Measurements from ENCODE around the gene PLXDC2.

Gene PLXDC2

DNA sequence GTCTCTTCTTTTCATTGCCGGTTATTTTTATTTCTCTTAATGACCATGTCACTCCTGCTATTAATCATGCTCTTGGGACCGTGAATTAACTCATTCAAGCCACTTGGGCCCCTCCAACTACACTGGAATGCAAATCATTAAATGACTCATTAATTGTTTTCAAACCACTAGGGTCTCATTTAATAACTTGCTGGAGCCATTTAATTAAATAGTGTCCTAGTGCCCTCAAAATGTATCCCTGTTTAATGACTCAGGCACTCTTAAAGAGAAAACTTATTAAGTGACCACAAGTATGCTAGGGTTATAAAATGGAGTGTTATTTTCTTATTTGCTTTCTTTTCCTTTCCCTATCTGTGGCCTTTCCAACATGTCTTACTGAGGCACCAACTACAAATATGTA is 73.0 kb downstream of the PLXDC2 start:
- Histone ChIP-seq H3K27me3 (ENCODE audit: insufficient read depth, low read length) (no peaks in the 10 kb centered on the region), H3K4me1 (ENCODE audit: insufficient read depth, low read length) (peaks cover 30% of the 10 kb centered on the region), H3K9me3 (ENCODE audit: insufficient read depth, low read depth, low read length) (no peaks in the 10 kb centered on the region), H3K9ac (ENCODE audit: low read depth, low read length) (no peak overlapping the region), H3K36me3 (ENCODE audit: insufficient read depth, low read length) (no peaks in the 10 kb centered on the region), H3K27ac (ENCODE audit: low read depth, low read length) (no peak overlapping the region), H3K4me3 (ENCODE audit: low read length) (no peak overlapping the region)
- WGBS: 93% methylated on average over 2 of the region's 2 CpGs

DNA sequence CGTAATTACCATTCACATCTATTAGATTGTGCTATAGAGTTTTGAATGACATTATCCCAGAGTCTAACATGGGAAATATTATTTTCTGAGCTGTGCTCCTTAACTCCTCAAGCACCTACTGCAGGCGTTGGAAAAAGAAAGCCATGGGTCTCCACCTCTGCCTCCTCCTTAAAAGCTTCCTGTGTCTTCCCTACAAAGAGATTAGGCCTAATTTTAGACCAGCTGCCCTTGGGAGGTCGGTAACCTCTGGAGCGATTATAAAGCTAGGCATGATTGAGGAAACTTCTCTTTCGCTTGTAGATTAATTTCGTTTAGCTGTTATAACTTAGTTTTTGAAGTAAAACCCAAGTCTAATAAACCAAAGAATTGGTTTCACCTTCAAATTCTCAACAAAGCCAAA is 75.2 kb downstream of the PLXDC2 start:
- H3K4me3 ChIP-seq (ENCODE audit: low read length): no peak overlapping the region
- H3K4me1 ChIP-seq (ENCODE audit: insufficient read depth, low read length): peaks cover 30% of the 10 kb centered on the region
- no peak overlapping the region for H3K9ac ChIP-seq (ENCODE audit: low read depth, low read length)
- 89% methylated on average over 6 of the region's 6 CpGs for WGBS
- H3K9me3 ChIP-seq (ENCODE audit: insufficient read depth, low read depth, low read length): no peaks in the 10 kb centered on the region
- H3K27me3 ChIP-seq (ENCODE audit: insufficient read depth, low read length): no peaks in the 10 kb centered on the region
- no peaks in the 10 kb centered on the region for H3K36me3 ChIP-seq (ENCODE audit: insufficient read depth, low read length)
- H3K27ac ChIP-seq (ENCODE audit: low read depth, low read length): peak overlapping the region; percentile 9; the same call in 1 of the 2 replicates

DNA sequence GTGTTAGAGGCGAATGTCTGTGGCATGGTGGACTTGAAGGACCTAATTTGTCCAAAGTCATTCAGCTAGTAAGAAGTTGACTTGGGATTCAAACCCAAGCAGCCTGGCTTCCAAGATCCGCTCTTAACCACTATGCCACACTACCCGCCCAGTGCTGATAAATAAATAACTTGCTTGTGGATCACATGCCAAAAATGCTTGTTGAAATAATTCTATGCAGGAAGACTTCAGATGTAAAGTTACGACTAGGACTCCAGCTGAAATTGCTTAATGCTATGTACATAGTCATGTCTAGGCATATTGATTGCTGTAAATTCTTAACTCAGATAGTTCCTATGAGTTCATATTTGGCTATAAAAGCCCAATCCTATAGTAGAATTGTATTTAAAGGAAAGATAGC is 76.0 kb downstream of the PLXDC2 start:
- Histone ChIP-seq H3K27me3 (ENCODE audit: insufficient read depth, low read length) (no peaks in the 10 kb centered on the region), H3K4me3 (ENCODE audit: low read length) (no peak overlapping the region), H3K9me3 (ENCODE audit: insufficient read depth, low read depth, low read length) (no peaks in the 10 kb centered on the region), H3K4me1 (ENCODE audit: insufficient read depth, low read length) (peaks cover 30% of the 10 kb centered on the region), H3K9ac (ENCODE audit: low read depth, low read length) (no peak overlapping the region), H3K36me3 (ENCODE audit: insufficient read depth, low read length) (no peaks in the 10 kb centered on the region), H3K27ac (ENCODE audit: low read depth, low read length) (no peak overlapping the region)
- 95% methylated on average over 4 of the region's 4 CpGs for WGBS

DNA sequence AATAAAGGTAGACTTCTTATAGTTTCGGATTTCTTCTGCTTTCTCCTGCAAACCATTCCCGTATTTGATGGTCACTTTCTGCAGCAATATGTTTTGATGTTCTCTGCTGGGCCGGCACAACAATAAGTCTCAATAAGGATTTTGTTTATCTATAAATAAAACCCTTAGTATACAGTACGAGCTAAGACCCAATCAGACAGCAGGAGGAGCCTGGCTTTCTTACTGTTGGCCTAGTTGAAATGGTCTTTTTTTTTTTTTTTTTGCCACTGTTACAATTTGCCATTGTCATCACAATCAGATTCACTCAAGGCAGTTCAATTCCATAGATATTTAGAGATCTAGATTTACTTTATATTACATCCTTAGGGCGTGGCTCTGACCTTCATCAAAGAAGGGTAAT is 76.4 kb downstream of the PLXDC2 start:
- Histone ChIP-seq H3K27me3 (ENCODE audit: insufficient read depth, low read length) (no peaks in the 10 kb centered on the region), H3K4me1 (ENCODE audit: insufficient read depth, low read length) (peaks cover 30% of the 10 kb centered on the region), H3K27ac (ENCODE audit: low read depth, low read length) (no peak overlapping the region), H3K9me3 (ENCODE audit: insufficient read depth, low read depth, low read length) (no peaks in the 10 kb centered on the region), H3K9ac (ENCODE audit: low read depth, low read length) (no peak overlapping the region), H3K4me3 (ENCODE audit: low read length) (no peak overlapping the region), H3K36me3 (ENCODE audit: insufficient read depth, low read length) (no peaks in the 10 kb centered on the region)
- WGBS: 81% methylated on average over 3 of the region's 5 CpGs

DNA sequence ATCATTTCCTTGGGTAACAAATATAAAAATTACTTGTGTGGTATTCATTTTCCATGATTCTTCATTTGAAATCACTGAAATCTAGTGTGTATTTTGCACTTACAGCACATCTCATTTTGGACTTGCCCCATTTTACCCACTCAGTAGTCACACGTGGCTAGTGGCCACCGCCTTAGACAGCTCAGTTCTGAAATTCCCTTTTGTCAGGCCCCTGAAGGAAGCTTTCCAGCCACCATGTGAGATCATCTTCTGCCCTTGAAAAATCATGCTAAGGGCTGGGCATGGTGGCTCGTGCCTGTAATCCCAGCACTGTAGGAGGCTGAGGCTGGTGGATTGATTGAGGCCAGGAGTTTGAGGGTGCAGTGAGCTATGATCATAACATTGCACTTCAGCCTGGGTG is 79.3 kb downstream of the PLXDC2 start:
- Histone ChIP-seq H3K9ac (ENCODE audit: low read depth, low read length) (no peak overlapping the region), H3K4me3 (ENCODE audit: low read length) (no peak overlapping the region), H3K9me3 (ENCODE audit: insufficient read depth, low read depth, low read length) (no peaks in the 10 kb centered on the region), H3K4me1 (ENCODE audit: insufficient read depth, low read length) (peaks cover 23% of the 10 kb centered on the region), H3K36me3 (ENCODE audit: insufficient read depth, low read length) (no peaks in the 10 kb centered on the region), H3K27me3 (ENCODE audit: insufficient read depth, low read length) (no peaks in the 10 kb centered on the region), H3K27ac (ENCODE audit: low read depth, low read length) (no peak overlapping the region)
- 90% methylated on average over 3 of the region's 3 CpGs for WGBS

DNA sequence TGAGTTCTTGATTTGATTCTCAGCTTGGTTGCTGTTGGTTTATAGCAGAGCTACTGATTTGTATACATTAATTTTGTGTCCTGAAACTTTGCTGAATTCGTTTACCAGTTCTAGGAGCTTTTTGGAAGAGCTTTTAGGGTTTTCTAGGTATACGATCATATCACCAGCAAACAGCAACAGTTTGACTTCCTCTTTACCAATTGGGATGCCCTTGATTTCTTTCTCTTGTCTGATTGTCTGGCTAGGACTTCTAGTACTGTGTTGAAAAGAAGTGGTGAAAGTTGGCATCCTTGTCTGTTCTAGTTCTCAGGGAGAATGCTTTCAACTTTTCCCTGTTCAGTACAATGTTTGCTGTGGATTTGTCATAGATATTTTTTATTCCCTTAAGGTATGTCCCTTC is 86.2 kb downstream of the PLXDC2 start:
- 90% methylated on average over 2 of the region's 2 CpGs for WGBS
- H3K4me1 ChIP-seq (ENCODE audit: insufficient read depth, low read length): peaks cover 16% of the 10 kb centered on the region; the same call in 1 of the 2 replicates
- H3K36me3 ChIP-seq (ENCODE audit: insufficient read depth, low read length): no peaks in the 10 kb centered on the region
- no peak overlapping the region for H3K4me3 ChIP-seq (ENCODE audit: low read length)
- H3K9ac ChIP-seq (ENCODE audit: low read depth, low read length): no peak overlapping the region
- no peak overlapping the region for H3K27ac ChIP-seq (ENCODE audit: low read depth, low read length)
- no peaks in the 10 kb centered on the region for H3K27me3 ChIP-seq (ENCODE audit: insufficient read depth, low read length)
- no peaks in the 10 kb centered on the region for H3K9me3 ChIP-seq (ENCODE audit: insufficient read depth, low read depth, low read length)

DNA sequence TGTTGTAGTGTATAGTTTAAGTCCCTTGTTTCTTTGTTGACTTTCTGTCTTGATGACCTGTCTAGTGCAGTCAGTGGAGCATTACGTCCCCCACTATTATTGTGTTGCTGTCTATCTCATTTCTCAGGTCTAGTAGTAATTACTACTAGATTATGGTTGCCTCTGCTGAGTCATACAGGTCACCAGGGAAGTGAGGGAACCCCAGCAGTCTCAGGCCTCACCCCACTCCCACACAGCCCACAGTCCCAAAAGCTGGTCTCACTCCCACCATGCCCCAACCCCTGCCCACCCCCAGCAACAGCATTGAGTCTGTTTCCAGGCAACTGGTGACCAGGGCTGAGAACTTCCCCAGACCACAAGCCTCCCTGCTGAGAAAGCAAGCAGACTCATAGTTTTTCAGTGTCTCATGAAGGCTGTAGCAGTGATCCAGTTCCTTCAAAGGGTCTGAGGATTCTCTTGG is 88.0 kb downstream of the PLXDC2 start:
- 100% methylated on average over 1 of the region's 1 CpG for WGBS

DNA sequence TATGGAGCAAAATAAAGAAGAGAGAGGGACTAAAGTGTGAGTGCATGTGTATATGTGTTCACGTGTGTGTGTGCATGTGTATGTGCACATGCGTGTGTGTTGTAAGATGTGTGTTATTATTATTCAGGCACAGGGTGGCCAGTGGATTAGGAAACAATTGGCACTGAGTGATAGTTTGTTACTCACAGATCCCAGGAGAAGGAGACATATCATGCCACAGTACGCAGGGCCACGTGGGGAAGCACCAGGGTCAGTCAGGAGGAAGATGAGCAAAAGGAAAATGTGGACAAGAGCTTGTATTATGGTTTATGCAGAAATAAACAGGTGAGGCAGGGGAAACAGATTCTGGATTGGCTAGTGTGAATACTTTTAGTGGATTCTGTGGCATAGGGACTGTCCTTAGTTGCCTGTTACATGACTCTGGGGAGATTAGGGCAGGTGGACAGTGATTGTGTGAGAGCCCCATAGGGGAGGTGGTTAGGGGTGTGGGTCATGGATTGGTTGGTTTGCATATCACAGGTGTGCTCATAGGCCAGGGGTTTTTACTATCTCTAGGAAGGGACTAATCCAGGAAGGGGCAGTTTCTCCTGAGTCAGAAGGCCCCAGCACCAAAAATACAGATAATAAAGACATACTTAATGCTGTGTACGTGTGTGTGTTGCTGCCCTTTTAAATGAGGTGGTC is 90.0 kb downstream of the PLXDC2 start:
- Histone ChIP-seq H3K4me1 (ENCODE audit: insufficient read depth, low read length) (peaks cover 25% of the 10 kb centered on the region), H3K36me3 (ENCODE audit: insufficient read depth, low read length) (no peaks in the 10 kb centered on the region), H3K9me3 (ENCODE audit: insufficient read depth, low read depth, low read length) (no peaks in the 10 kb centered on the region), H3K4me3 (ENCODE audit: low read length) (no peak overlapping the region), H3K27ac (ENCODE audit: low read depth, low read length) (no peak overlapping the region), H3K27me3 (ENCODE audit: insufficient read depth, low read length) (no peaks in the 10 kb centered on the region), H3K9ac (ENCODE audit: low read depth, low read length) (no peak overlapping the region)
- 95% methylated on average over 4 of the region's 5 CpGs for WGBS

More for the DNA sequence above, 88.0 kb downstream of the PLXDC2 start:
- no peaks in the 10 kb centered on the region for H3K27me3 ChIP-seq (ENCODE audit: insufficient read depth, low read length)
- H3K9ac ChIP-seq (ENCODE audit: low read depth, low read length): no peak overlapping the region
- no peaks in the 10 kb centered on the region for H3K9me3 ChIP-seq (ENCODE audit: insufficient read depth, low read depth, low read length)
- H3K27ac ChIP-seq (ENCODE audit: low read depth, low read length): no peak overlapping the region
- peaks cover 25% of the 10 kb centered on the region for H3K4me1 ChIP-seq (ENCODE audit: insufficient read depth, low read length)
- no peaks in the 10 kb centered on the region for H3K36me3 ChIP-seq (ENCODE audit: insufficient read depth, low read length)
- H3K4me3 ChIP-seq (ENCODE audit: low read length): no peak overlapping the region

DNA sequence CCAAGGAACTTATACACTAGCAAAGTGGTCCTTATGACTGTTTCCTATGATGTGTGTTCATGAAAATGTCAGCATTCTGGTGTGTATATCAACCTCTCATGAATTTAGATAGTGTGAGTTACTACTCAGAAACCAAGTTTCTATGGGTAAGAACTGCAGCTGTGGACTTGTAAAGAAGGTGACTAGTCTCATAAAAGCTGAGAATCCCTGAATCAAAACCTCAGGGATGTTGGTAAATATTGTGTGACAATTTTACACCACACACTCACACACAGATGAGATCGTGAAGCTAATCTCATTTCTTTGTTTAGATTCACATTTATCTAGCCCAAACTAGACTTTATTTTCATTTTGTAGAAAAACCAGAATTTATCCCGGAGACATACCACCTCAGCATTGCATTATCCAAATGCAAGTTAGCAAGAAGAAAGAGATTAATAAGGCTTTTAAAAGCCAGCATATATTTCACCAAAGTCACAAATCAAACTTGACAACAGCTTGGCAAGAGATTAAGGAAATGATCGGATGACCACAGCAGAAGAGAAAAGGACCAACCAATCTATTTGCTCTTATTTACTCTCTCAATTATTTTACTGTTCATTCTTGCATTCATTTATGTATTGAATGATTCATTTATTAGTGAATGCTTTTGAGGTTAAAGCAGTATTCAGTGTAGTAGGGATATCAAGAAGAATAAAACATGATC is 92.9 kb downstream of the PLXDC2 start:
- H3K27me3 ChIP-seq (ENCODE audit: insufficient read depth, low read length): no peaks in the 10 kb centered on the region
- no peak overlapping the region for H3K9ac ChIP-seq (ENCODE audit: low read depth, low read length)
- H3K4me1 ChIP-seq (ENCODE audit: insufficient read depth, low read length): peaks cover 14% of the 10 kb centered on the region
- H3K9me3 ChIP-seq (ENCODE audit: insufficient read depth, low read depth, low read length): no peaks in the 10 kb centered on the region
- no peak overlapping the region for H3K4me3 ChIP-seq (ENCODE audit: low read length)
- no peak overlapping the region for H3K27ac ChIP-seq (ENCODE audit: low read depth, low read length)
- 92% methylated on average over 3 of the region's 3 CpGs for WGBS
- no peaks in the 10 kb centered on the region for H3K36me3 ChIP-seq (ENCODE audit: insufficient read depth, low read length)

DNA sequence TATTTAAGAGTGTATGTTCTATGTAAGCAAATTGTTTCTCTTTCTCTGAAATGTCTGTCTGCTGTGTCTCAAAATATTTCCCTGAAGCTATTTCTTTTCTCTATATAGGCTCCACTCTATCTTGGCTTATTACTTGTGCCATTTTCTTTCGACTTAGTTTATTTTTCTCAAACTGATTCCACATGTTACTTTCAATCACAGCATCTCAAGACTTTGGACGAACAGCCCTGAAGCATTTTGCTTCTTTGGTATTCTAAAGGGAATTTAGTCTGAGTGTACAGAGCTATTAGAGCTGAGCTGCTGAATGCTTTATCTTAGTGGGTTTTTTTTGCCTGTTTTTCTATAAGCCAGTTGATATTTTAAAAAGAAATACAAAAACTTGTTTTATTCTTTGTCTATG is 95.7 kb downstream of the PLXDC2 start:
- Histone ChIP-seq H3K27ac (ENCODE audit: low read depth, low read length) (no peak overlapping the region), H3K27me3 (ENCODE audit: insufficient read depth, low read length) (no peaks in the 10 kb centered on the region), H3K4me3 (ENCODE audit: low read length) (no peak overlapping the region), H3K4me1 (ENCODE audit: insufficient read depth, low read length) (peaks cover 9% of the 10 kb centered on the region), H3K36me3 (ENCODE audit: insufficient read depth, low read length) (no peaks in the 10 kb centered on the region), H3K9ac (ENCODE audit: low read depth, low read length) (no peak overlapping the region), H3K9me3 (ENCODE audit: insufficient read depth, low read depth, low read length) (no peaks in the 10 kb centered on the region)
- 95% methylated on average over 2 of the region's 2 CpGs for WGBS

DNA sequence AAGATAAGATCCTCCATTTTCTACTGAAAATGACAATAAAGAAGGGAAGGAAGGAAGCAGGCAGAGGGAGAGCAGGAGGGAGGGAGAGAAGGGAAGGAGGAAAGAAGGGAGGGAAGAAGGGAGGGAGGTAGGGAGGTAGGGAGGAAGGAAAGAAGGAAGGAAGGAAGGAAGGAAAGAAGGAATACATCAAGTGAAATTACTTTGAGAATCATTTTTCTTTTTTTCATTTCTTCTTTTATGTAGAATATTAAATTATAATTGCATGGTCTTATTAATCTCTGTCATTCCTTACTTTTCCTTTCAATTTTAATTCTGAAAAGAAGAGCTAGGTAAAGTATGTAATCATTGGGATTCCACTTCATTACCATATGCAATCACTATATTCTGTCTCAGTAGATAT is 97.8 kb downstream of the PLXDC2 start:
- H3K27ac ChIP-seq (ENCODE audit: low read depth, low read length): no peak overlapping the region
- H3K9ac ChIP-seq (ENCODE audit: low read depth, low read length): no peak overlapping the region
- H3K4me1 ChIP-seq (ENCODE audit: insufficient read depth, low read length): peaks cover 18% of the 10 kb centered on the region
- H3K36me3 ChIP-seq (ENCODE audit: insufficient read depth, low read length): no peaks in the 10 kb centered on the region
- H3K4me3 ChIP-seq (ENCODE audit: low read length): no peak overlapping the region
- no peaks in the 10 kb centered on the region for H3K27me3 ChIP-seq (ENCODE audit: insufficient read depth, low read length)
- no peaks in the 10 kb centered on the region for H3K9me3 ChIP-seq (ENCODE audit: insufficient read depth, low read depth, low read length)
